WI38 (cell line): ENCODE measurements around the gene ZBTB38.
A peak's percentile ranks its signal among the peaks of the same experiment; 100 is the strongest.

ENCODE experiments used
- H3K4me3 ChIP-seq: 2 replicates; pipeline ENCODE4 v1.5.1; 2011; ENCODE audit warnings: low read depth, mild to moderate bottlenecking, control low read depth, low read length
- TF ChIP-seq, protein P1 (sequence below): IDR thresholded peaks from 2 replicates; pipeline ENCODE4 v1.5.1; 2012; ENCODE audit warnings: low read depth, mild to moderate bottlenecking, control low read depth, low read length

ZBTB38 gene

DNA sequence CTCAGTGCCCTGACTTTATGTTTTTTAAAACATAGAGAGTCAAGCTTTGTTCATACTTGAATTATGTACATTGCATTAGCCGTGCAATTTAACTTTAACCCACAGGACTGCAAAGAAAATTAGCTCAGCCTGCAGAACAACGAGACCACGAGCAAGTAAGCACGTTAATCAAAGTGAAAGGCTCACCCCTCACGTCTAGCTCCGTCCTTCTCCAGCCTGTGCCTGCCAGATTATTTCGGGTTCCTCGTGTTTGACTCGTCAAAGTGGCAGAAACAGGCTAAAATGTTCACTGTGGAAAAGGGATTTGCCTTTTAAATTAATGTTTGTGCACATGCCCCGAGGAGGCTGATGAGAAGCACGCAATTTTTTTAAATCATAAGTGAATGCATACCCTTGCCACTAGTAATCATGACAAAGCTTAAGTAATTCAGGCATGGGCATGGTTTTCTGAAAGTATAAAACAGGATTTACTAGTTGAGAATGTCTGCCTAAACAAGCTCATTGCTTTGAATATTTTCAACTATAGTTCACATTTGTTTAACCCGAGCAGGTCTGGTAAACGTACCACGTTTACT, 15.3 kb downstream of the ZBTB38 start:
- H3K4me3 ChIP-seq, result peak overlapping the region; percentile 70
- TF ChIP-seq, protein P1, sequence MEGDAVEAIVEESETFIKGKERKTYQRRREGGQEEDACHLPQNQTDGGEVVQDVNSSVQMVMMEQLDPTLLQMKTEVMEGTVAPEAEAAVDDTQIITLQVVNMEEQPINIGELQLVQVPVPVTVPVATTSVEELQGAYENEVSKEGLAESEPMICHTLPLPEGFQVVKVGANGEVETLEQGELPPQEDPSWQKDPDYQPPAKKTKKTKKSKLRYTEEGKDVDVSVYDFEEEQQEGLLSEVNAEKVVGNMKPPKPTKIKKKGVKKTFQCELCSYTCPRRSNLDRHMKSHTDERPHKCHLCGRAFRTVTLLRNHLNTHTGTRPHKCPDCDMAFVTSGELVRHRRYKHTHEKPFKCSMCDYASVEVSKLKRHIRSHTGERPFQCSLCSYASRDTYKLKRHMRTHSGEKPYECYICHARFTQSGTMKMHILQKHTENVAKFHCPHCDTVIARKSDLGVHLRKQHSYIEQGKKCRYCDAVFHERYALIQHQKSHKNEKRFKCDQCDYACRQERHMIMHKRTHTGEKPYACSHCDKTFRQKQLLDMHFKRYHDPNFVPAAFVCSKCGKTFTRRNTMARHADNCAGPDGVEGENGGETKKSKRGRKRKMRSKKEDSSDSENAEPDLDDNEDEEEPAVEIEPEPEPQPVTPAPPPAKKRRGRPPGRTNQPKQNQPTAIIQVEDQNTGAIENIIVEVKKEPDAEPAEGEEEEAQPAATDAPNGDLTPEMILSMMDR, result no peak

DNA sequence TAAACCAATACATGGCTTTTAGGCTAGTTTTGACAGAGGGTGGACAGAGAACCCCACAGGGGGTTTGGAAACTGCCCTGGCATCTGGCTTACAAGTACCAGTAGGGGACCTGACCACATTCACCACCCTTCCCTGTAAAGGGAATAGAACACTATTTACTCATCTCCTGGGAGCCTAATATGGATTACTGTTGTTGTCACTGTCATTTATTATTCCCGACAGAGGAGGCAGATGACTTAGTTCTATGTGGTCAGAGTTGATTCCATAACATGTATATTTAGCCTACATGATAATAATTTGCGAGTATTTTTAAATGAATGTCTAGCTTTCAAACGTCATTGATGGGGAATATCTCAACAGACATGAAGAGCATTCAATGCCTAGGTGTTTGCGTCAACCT, 15.9 kb downstream of the ZBTB38 start:
- peak overlapping the region; percentile 70 for H3K4me3 ChIP-seq
- TF ChIP-seq, protein P1, result no peak

DNA sequence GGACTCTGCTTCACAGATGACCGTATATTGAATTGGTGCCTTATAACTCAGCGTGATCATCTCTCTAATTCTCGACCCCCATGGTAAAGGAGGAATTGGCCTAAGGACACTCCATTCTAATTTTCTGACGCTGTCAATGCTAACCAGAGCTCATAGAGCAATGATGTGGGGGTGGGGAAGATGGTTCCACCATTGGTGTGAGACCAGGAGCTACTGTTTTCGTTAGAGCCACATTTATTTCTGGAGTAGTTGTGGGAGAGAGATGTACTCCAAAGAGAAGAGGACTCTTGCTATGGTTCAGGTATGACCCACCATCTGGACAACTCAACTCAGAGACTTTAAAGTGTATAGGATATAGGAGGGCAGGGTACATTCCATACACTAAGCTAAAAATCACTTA, 16.3 kb downstream of the ZBTB38 start:
- TF ChIP-seq, protein P1, result no peak
- peak overlapping the region; percentile 70 for H3K4me3 ChIP-seq

DNA sequence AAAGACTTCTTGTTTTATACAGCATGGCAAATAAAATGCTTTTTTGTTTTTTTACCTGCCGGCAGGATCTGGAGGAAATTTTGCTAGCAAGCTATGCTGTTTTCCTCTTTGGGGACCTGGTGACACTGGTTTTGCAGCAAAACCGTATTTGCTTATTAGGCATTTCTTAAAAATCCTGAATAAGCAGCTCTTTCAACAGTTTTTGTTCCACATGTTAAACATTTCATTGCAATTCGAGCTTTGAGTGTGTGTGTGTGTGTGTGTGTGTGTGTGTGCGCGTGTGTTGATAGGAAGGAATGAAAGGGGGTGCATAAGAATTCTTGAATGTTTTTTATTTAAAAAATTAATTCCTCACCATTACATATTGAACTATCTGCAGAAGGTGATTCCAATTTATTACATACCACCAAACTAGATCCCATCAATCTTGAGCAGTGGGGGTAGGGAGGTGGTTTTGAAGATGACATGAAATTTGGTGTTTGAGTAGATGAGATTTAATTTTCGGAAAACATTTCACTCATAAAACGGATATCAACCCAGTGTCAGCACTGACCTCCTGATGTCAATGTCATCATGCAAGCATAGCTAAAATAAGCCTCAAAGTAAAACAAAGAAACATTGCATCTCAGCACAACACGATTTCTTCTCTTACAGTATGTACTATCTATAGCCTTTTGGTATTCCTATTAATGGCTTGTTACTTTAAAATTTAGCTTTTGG, 17.3 kb downstream of the ZBTB38 start:
- peak overlapping the region; percentile 70 for H3K4me3 ChIP-seq
- TF ChIP-seq, protein P1, result no peak

DNA sequence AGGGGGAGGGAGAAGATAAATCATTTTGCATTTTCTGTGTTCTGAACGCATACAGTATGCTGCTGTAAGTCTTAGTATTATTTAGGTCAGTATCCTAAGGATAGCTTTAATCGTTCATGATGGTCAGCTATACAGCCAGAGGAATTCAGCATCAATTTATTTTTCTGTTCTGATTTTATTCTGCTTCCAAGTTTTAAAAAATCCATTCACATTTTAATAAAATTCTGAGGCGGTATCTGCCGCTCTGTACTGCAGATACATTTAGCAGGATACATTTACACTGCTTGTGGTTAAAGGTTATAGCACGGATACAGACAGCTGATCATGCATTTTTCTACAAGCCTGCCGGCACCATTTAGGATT, 17.8 kb downstream of the ZBTB38 start:
- H3K4me3 ChIP-seq, result peak overlapping the region; percentile 70
- TF ChIP-seq, protein P1, result no peak

DNA sequence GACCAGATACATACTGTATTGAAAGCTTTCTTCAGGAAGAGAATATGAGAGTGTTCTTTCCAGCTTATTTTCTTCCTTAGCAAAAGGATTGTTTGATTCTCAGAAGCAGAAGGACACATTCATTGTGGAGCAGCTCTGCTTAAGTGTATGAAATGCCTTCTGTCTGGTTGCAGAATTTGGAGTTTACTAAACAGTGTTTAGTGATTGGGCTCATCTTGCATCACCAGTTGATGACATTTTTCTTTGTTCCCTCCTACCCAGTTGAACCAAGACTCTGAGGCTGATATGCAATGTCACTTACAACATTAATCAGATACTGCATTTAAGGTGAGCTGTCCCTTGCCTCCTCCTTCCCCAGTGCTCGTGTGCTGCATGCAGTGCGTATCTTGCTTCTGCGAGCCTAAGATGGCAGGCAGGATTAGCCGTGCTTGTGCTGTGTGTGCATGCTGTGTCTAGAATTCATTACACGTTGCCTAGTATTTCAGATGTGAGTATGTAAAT, 18.4 kb downstream of the ZBTB38 start:
- H3K4me3 ChIP-seq, result peak overlapping the region; percentile 70
- TF ChIP-seq, protein P1, result no peak

DNA sequence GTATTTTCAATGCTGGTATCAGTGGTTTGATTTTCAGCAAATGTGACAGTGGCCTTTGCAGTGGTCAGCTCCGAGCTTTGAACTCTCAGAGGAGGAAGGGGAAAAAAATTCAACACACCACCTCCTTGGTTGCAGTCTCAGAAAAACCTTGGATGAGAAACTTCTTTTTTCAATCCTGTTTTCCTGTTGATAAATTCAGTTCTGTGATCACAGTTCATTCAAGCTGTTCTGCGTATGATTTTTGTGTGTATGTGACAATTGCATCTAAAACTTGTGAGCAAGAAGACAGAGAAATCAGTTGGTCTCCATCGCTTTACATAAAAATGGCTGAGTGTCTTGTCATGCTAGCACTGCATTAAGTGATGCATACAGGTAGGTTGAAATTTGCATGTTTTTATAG, 19.2 kb downstream of the ZBTB38 start:
- TF ChIP-seq, protein P1, result no peak
- peak overlapping the region; percentile 70 for H3K4me3 ChIP-seq
